Endodermal cell (in vitro differentiated cells): Measurements from ENCODE around the gene STX8. TPM values are rescaled to one million over a fixed set of nuclear protein-coding genes. Genes with fewer than 3 reads are reported as not detected.
"Not testable (repeated sequence)": the region's sequence is repeated elsewhere in the genome, so short reads cannot be mapped to it uniquely, and the experiment has no call there.

Source experiments
- DNase-seq: peaks from one replicate; pipeline ENCODE4 v3.0.0-alpha.2; 2017
- H3K27ac ChIP-seq: 2 replicates; pipeline ENCODE4 v1.5.1; 2013; ENCODE audit warnings: mild to moderate bottlenecking, low read depth, low read length, moderate library complexity
- H3K27me3 ChIP-seq: 2 replicates; pipeline ENCODE4 v1.6.1; 2013; ENCODE audit warnings: mild to moderate bottlenecking, low read length, moderate library complexity; ENCODE audit not compliant: insufficient read depth, control insufficient read depth, poor library complexity, severe bottlenecking
- H3K36me3 ChIP-seq: 2 replicates; pipeline ENCODE4 v1.7.0; 2013; ENCODE audit warnings: mild to moderate bottlenecking, low read length, moderate library complexity; ENCODE audit not compliant: control insufficient read depth, insufficient read depth
- H3K4me1 ChIP-seq: one replicate; pipeline ENCODE4 v1.7.0; 2013; ENCODE audit warnings: low read length; ENCODE audit not compliant: control insufficient read depth, insufficient read depth
- H3K4me3 ChIP-seq: 2 replicates; pipeline ENCODE4 v1.5.1; 2013; ENCODE audit warnings: mild to moderate bottlenecking, low read length, moderate library complexity
- H3K9ac ChIP-seq: 2 replicates; pipeline ENCODE4 v1.6.1; 2013; ENCODE audit warnings: mild to moderate bottlenecking, low read length, moderate library complexity; ENCODE audit not compliant: poor library complexity, severe bottlenecking; ENCODE audit errors: extremely low read depth
- H3K9me3 ChIP-seq: 2 replicates; pipeline ENCODE4 v1.6.1; 2013; ENCODE audit warnings: mild to moderate bottlenecking, low read length, moderate library complexity; ENCODE audit not compliant: control insufficient read depth
- H3K27ac Mint-ChIP-seq: 2 replicates; pipeline ENCODE4 v1.8.0; 2020; ENCODE audit warnings: mixed read lengths
- H3K27me3 Mint-ChIP-seq: 2 replicates; pipeline ENCODE4 v1.8.0; 2021; ENCODE audit warnings: mild to moderate bottlenecking, mixed read lengths; ENCODE audit not compliant: insufficient read depth
- H3K36me3 Mint-ChIP-seq: 2 replicates; pipeline ENCODE4 v1.8.0; 2020; ENCODE audit warnings: low read depth, mixed read lengths
- H3K4me1 Mint-ChIP-seq: 2 replicates; pipeline ENCODE4 v1.8.0; 2020; ENCODE audit warnings: mixed read lengths
- H3K4me3 Mint-ChIP-seq: 2 replicates; pipeline ENCODE4 v1.8.0; 2020; ENCODE audit warnings: mild to moderate bottlenecking, moderate library complexity, mixed read lengths
- H3K9me3 Mint-ChIP-seq: 2 replicates; pipeline ENCODE4 v1.8.0; 2020; ENCODE audit warnings: mild to moderate bottlenecking, mixed read lengths
- WGBS, 2 experiments: methylation state at CpG; one replicate each; pipeline versions ENCODE4 v1.1.5 to v1.1.7; 2013; ENCODE audit warnings: missing lambda C conversion rate in 2 of 2, mixed read lengths in 1 of 2; ENCODE audit not compliant: insufficient coverage in 1 of 2, insufficient read length in 1 of 2; 5-methylcytosine and 5-hydroxymethylcytosine counted together
- total RNA-seq, 2 donors: library from RNA; stranded (reverse); fragmentation: NEBNext Ultra II Directional in 1 of 2; extraction: Animal tissue kit (Norgen Biotek cat#: 25700) in 1 of 2; gene quantifications; 2 replicates in 1 of 2; 3 replicates in 1 of 2; pipeline ENCODE4 v1.2.1, GENCODE V29; 2021
- TF ChIP-seq, protein P1 (sequence below): fragments of 200-600 bp; sonication (generic); conservative IDR thresholded peaks from 2 replicates; pipeline ENCODE4 v1.5.0; 2021; ENCODE audit warnings: antibody characterized with exemption, mild to moderate bottlenecking

The STX8 gene
- total RNA-seq, 2 donors from 2014 or later, result 82.5 to 98.2 TPM

GRCh38 chr17:9612006-9612405 is 36.4 kb upstream of the STX8 start:
- H3K27me3 Mint-ChIP-seq, result no peaks in the 10 kb centered on the region
- no peak overlapping the region for H3K4me3 Mint-ChIP-seq
- no peaks in the 10 kb centered on the region for H3K4me1 Mint-ChIP-seq
- H3K9me3 Mint-ChIP-seq, result peaks cover 7% of the 10 kb centered on the region
- H3K4me1 ChIP-seq, result no peaks in the 10 kb centered on the region
- H3K9ac ChIP-seq, result no peak overlapping the region
- H3K36me3 ChIP-seq, result no peaks in the 10 kb centered on the region
- H3K27ac Mint-ChIP-seq, result no peak overlapping the region
- H3K27ac ChIP-seq, result no peak overlapping the region
- H3K9me3 ChIP-seq, result no peaks in the 10 kb centered on the region
- no peaks in the 10 kb centered on the region for H3K36me3 Mint-ChIP-seq
- H3K4me3 ChIP-seq, result no peak overlapping the region
- H3K27me3 ChIP-seq, result no peaks in the 10 kb centered on the region
- TF ChIP-seq, protein P1, sequence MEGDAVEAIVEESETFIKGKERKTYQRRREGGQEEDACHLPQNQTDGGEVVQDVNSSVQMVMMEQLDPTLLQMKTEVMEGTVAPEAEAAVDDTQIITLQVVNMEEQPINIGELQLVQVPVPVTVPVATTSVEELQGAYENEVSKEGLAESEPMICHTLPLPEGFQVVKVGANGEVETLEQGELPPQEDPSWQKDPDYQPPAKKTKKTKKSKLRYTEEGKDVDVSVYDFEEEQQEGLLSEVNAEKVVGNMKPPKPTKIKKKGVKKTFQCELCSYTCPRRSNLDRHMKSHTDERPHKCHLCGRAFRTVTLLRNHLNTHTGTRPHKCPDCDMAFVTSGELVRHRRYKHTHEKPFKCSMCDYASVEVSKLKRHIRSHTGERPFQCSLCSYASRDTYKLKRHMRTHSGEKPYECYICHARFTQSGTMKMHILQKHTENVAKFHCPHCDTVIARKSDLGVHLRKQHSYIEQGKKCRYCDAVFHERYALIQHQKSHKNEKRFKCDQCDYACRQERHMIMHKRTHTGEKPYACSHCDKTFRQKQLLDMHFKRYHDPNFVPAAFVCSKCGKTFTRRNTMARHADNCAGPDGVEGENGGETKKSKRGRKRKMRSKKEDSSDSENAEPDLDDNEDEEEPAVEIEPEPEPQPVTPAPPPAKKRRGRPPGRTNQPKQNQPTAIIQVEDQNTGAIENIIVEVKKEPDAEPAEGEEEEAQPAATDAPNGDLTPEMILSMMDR, result no peak
- DNase-seq, result no peak
- WGBS, 2 experiments, result 88 to 90% methylated on average over 9 of the region's 9 CpGs

- no peaks in the 10 kb centered on the region for H3K4me1 Mint-ChIP-seq
Measured at GRCh38 chr17:9611557-9611956, 35.9 kb upstream of the STX8 start.

DNA sequence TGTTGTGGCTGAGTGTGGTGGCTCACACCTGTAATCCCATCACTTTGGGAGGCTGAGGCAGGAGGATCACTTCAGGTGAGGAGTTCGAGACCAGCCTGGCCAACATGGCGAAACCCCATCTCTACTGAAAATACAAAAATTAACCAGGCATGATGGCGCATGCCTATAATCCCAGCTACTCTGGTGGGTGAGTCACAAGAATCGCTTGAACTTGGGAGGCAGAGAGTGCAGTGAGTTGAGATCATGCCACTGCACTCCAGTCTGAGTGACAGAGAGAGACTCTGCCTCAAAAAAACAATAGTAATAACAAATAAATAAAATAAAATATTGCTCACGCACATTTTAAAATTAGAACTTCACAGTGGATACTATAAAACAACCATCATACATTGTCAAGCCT is 31.4 kb upstream of the STX8 start:
- not testable (repeated sequence) for H3K27ac Mint-ChIP-seq, H3K4me1 Mint-ChIP-seq, H3K27ac ChIP-seq, H3K27me3 ChIP-seq, H3K4me3 ChIP-seq, H3K9ac ChIP-seq, H3K27me3 Mint-ChIP-seq, H3K9me3 ChIP-seq, H3K4me1 ChIP-seq, H3K36me3 Mint-ChIP-seq, H3K4me3 Mint-ChIP-seq, H3K9me3 Mint-ChIP-seq, DNase-seq, H3K36me3 ChIP-seq
- WGBS, 2 experiments, result 72 to 88% methylated on average over 4 of the region's 5 CpGs

More at GRCh38 chr17:9611557-9611956, 35.9 kb upstream of the STX8 start:
- Histone ChIP-seq H3K4me3 (no peak overlapping the region), H3K4me1 (no peaks in the 10 kb centered on the region), H3K27ac (no peak overlapping the region), H3K27me3 (no peaks in the 10 kb centered on the region), H3K9ac (no peak overlapping the region), H3K9me3 (no peaks in the 10 kb centered on the region), H3K36me3 (no peaks in the 10 kb centered on the region)
- no peaks in the 10 kb centered on the region for H3K27me3 Mint-ChIP-seq
- H3K27ac Mint-ChIP-seq, result no peak overlapping the region
- H3K4me3 Mint-ChIP-seq, result no peak overlapping the region
- H3K36me3 Mint-ChIP-seq, result no peaks in the 10 kb centered on the region
- TF ChIP-seq, protein P1, result no peak
- no peak for DNase-seq
- 94% methylated on average over 2 of the region's 2 CpGs; no CpG with 5 or more reads in 1 of the 2 experiments for WGBS, 2 experiments
- peaks cover 7% of the 10 kb centered on the region for H3K9me3 Mint-ChIP-seq

DNA sequence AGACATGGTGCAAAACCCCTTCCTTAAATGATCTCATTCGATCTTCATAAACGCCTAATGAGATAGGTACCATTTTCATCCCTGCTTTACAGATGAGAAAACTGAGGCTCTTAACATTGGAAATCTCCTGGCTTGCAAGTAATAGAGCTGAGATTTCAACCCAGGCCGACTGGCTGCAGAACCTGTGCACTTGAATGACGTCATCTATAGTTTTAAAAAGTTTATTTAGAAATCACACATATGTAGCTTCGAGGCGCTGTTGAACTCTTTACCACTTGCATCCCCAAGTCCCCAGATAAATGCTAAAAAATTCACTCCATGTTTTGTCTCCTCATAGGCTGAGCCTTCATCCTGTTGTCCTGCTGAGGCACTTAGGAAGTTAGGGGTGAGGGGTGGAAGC is 30.8 kb upstream of the STX8 start:
- Histone ChIP-seq H3K36me3 (no peaks in the 10 kb centered on the region), H3K4me3 (no peak overlapping the region), H3K9ac (no peak overlapping the region), H3K27me3 (no peaks in the 10 kb centered on the region), H3K4me1 (no peaks in the 10 kb centered on the region), H3K27ac (no peak overlapping the region), H3K9me3 (no peaks in the 10 kb centered on the region)
- H3K9me3 Mint-ChIP-seq, result no peaks in the 10 kb centered on the region
- WGBS, 2 experiments, result 89% methylated on average over 5 to 6 of the region's 6 CpGs
- no peaks in the 10 kb centered on the region for H3K4me1 Mint-ChIP-seq
- no peak for DNase-seq
- H3K4me3 Mint-ChIP-seq, result no peak overlapping the region
- TF ChIP-seq, protein P1, result no peak
- H3K36me3 Mint-ChIP-seq, result no peaks in the 10 kb centered on the region
- no peak overlapping the region for H3K27ac Mint-ChIP-seq
- no peaks in the 10 kb centered on the region for H3K27me3 Mint-ChIP-seq

- not testable (repeated sequence) for H3K27ac ChIP-seq, H3K4me3 Mint-ChIP-seq, H3K36me3 ChIP-seq, H3K36me3 Mint-ChIP-seq, H3K27me3 Mint-ChIP-seq, DNase-seq, H3K9ac ChIP-seq, H3K9me3 ChIP-seq, H3K4me1 Mint-ChIP-seq, H3K9me3 Mint-ChIP-seq, H3K4me3 ChIP-seq, H3K27ac Mint-ChIP-seq, H3K4me1 ChIP-seq, H3K27me3 ChIP-seq
- WGBS, 2 experiments, result 86% methylated on average over 5 of the region's 5 CpGs; no CpG with 5 or more reads in 1 of the 2 experiments
Measured at GRCh38 chr17:9604583-9604982, 29.0 kb upstream of the STX8 start.
